ENCODE results near the gene LZTR1.

The LZTR1 gene

GRCh38 chr22:20965888-20966855 lies 15.9 kb upstream of the LZTR1 start:
- Histone ChIP-seq H3K4me3 (ENCODE audit: low read length) (no peak overlapping the region), H3K9me2 (replicated peaks; ENCODE audit: insufficient read depth, low read length) (no peaks in the 10 kb centered on the region), H3K9ac (ENCODE audit: low read length) (no peak overlapping the region), H3K4me1 (ENCODE audit: low read length) (peaks cover 10% of the 10 kb centered on the region), H3K9me3 (replicated peaks; ENCODE audit: insufficient read depth, low read length) (no peaks in the 10 kb centered on the region), H3K27me3 (replicated peaks; ENCODE audit: insufficient read depth, low read length) (peaks cover 7% of the 10 kb centered on the region; the same call in 1 of the 2 replicates), H3K4me2 (ENCODE audit: low read depth, low read length) (no peak overlapping the region), H2AFZ (ENCODE audit: low read length) (no peak overlapping the region), H4K20me1 (ENCODE audit: insufficient read depth, low read length) (no peaks in the 10 kb centered on the region), H3K79me2 (ENCODE audit: low read length) (no peaks in the 10 kb centered on the region), H3K36me3 (replicated peaks; ENCODE audit: insufficient read depth, low read length) (no peaks in the 10 kb centered on the region), H3F3A (ENCODE audit: insufficient read depth, low read length) (no peaks in the 10 kb centered on the region), H3K27ac (ENCODE audit: low read length) (no peak overlapping the region)
- no peak for TF ChIP-seq EZH2phosphoT487 (IDR thresholded peaks at IDR 0.05; ENCODE audit: low read length)
- TF ChIP-seq CTCF (IDR thresholded peaks at IDR 0.05; ENCODE audit: low read length), result no peak
- no peak for TF ChIP-seq EZH2 (optimal IDR thresholded peaks at IDR 0.05; ENCODE audit: low read depth, low read length)
- no peak for DNase-seq

GRCh38 chr22:20966883-20967696 lies 15.0 kb upstream of the LZTR1 start, which contains the start of gene AIFM3:
TSS of gene AIFM3 (plus strand) at chr22:20967255. CDS start at chr22:20967945, 690 bp downstream.
- no peaks in the 10 kb centered on the region for H3K79me2 ChIP-seq (ENCODE audit: low read length)
- H3K27ac ChIP-seq (ENCODE audit: low read length), result no peak within 1 kb of the TSS
- no peak within 1 kb of the TSS for H3K4me3 ChIP-seq (ENCODE audit: low read length)
- peaks cover 10% of the 10 kb centered on the region; the same call in 1 of the 2 replicates for H3K27me3 ChIP-seq (replicated peaks; ENCODE audit: insufficient read depth, low read length)
- H3K9me3 ChIP-seq (replicated peaks; ENCODE audit: insufficient read depth, low read length), result no peaks in the 10 kb centered on the region
- no peak for DNase-seq
- no peak within 1 kb of the TSS for H3K9ac ChIP-seq (ENCODE audit: low read length)
- no peak within 1 kb of the TSS for H3K4me2 ChIP-seq (ENCODE audit: low read depth, low read length)
- no peaks in the 10 kb centered on the region for H3K36me3 ChIP-seq (replicated peaks; ENCODE audit: insufficient read depth, low read length)
- H3K4me1 ChIP-seq (ENCODE audit: low read length), result peaks cover 10% of the 10 kb centered on the region
- no peak within 1 kb of the TSS for H2AFZ ChIP-seq (ENCODE audit: low read length)
- no peak for TF ChIP-seq EZH2 (optimal IDR thresholded peaks at IDR 0.05; ENCODE audit: low read depth, low read length)
- no peak for TF ChIP-seq CTCF (IDR thresholded peaks at IDR 0.05; ENCODE audit: low read length)
- no peak for TF ChIP-seq EZH2phosphoT487 (IDR thresholded peaks at IDR 0.05; ENCODE audit: low read length)
- no peaks in the 10 kb centered on the region for H4K20me1 ChIP-seq (ENCODE audit: insufficient read depth, low read length)
- H3F3A ChIP-seq (ENCODE audit: insufficient read depth, low read length), result no peaks in the 10 kb centered on the region
- no peaks in the 10 kb centered on the region for H3K9me2 ChIP-seq (replicated peaks; ENCODE audit: insufficient read depth, low read length)

GRCh38 chr22:20967697-20968211 lies 14.3 kb upstream of the LZTR1 start:
- Histone ChIP-seq H3K79me2 (ENCODE audit: low read length) (no peaks in the 10 kb centered on the region), H3K9ac (ENCODE audit: low read length) (no peak overlapping the region), H3K27ac (ENCODE audit: low read length) (no peak overlapping the region), H3K27me3 (replicated peaks; ENCODE audit: insufficient read depth, low read length) (peaks cover 12% of the 10 kb centered on the region; the same call in 1 of the 2 replicates), H3K4me3 (ENCODE audit: low read length) (no peak overlapping the region), H3K9me2 (replicated peaks; ENCODE audit: insufficient read depth, low read length) (no peaks in the 10 kb centered on the region), H3K4me1 (ENCODE audit: low read length) (peaks cover 10% of the 10 kb centered on the region), H3F3A (ENCODE audit: insufficient read depth, low read length) (no peaks in the 10 kb centered on the region), H3K9me3 (replicated peaks; ENCODE audit: insufficient read depth, low read length) (no peaks in the 10 kb centered on the region), H4K20me1 (ENCODE audit: insufficient read depth, low read length) (no peaks in the 10 kb centered on the region), H3K4me2 (ENCODE audit: low read depth, low read length) (no peak overlapping the region), H2AFZ (ENCODE audit: low read length) (no peak overlapping the region), H3K36me3 (replicated peaks; ENCODE audit: insufficient read depth, low read length) (no peaks in the 10 kb centered on the region)
- no peak for TF ChIP-seq EZH2 (optimal IDR thresholded peaks at IDR 0.05; ENCODE audit: low read depth, low read length)
- no peak for TF ChIP-seq CTCF (IDR thresholded peaks at IDR 0.05; ENCODE audit: low read length)
- TF ChIP-seq EZH2phosphoT487 (IDR thresholded peaks at IDR 0.05; ENCODE audit: low read length), result no peak
- no peak for DNase-seq

Measured in MM.1S (cell line).